NK-92 treated with Interleukin-12 subunit alpha and Interleukin-12 subunit beta, amount 100 ng/mL, for 24 hours (cell line): ENCODE measurements around the gene WFDC10B.
"Not testable (repeated sequence)": the region's sequence is repeated elsewhere in the genome, so short reads cannot be mapped to it uniquely, and the experiment has no call there.

ENCODE experiments used
- DNase-seq: peaks from one replicate; lab custom pipeline; 2025; lab: John Stamatoyannopoulos, UW

Gene WFDC10B

GRCh38 chr20:45647441-45648050, 57.3 kb downstream of the WFDC10B start:
- DNase-seq: no peak

DNA sequence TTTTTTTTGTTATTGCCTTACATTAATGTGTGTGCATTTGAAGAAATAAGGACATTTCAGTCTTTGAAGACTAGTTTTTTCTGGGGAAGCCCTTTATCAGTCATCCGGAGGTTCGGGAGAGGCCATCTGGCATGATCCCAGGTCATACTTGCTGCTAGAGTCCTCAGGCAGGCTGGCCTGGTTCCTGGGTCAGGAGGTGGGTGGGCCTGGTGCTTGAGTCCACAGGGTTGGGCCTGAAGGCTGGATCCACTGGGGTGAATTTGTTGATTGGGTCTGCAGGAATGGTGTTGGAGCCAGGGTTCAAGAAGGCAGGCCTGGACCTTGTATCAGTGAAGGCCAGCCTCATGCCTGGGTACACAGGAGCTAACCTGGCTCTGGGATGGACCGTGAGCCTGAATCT, 57.9 kb downstream of the WFDC10B start:
- DNase-seq: no peak

GRCh38 chr20:45645869-45646268, 59.0 kb downstream of the WFDC10B start:
- not testable (repeated sequence) for DNase-seq

- DNase-seq: not testable (repeated sequence)
Measured at GRCh38 chr20:45641076-45641475, 63.7 kb downstream of the WFDC10B start.

DNA sequence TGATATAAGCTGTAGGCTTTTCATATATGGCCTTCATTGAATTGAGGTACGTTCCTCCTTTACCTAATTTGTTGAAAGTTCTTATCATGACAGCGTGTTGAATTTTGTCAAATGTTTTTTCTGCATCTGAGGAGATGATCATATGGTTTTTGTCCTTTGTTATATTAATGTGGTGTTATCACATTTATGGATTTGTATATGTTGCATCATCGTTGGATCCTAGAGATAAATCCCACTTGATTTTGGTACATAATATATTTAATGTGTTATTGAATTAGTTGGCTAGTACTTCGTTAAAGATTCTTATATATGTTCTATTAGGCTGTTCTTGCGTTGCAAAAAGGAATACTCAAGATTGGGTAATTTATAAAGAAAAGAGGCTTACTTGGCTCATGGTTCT, 65.1 kb downstream of the WFDC10B start:
- no peak for DNase-seq

DNA sequence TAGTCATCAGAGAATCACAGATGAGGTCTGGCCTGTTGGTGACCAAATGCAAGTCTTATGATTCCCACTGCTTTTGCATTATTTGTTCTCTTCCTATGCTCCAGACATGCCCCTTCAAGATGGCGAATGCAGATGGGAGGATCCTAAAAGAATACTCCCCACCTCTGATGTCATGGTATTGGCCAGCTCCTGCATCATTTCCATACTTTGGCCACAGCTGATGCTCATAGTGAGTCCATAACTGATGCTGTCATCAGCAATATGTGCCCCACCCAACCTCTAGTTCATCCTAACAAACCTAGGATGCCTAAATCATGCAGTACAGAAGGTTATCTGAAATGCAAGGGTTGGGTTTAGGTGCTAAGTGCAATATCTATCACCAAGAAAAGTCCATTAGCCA, 68.3 kb downstream of the WFDC10B start:
- no peak for DNase-seq
